Measurements from ENCODE around the gene SEPTIN5.
"Not testable (repeated sequence)": the region's sequence is repeated elsewhere in the genome, so short reads cannot be mapped to it uniquely, and the experiment has no call there.

SEPTIN5 gene

DNA sequence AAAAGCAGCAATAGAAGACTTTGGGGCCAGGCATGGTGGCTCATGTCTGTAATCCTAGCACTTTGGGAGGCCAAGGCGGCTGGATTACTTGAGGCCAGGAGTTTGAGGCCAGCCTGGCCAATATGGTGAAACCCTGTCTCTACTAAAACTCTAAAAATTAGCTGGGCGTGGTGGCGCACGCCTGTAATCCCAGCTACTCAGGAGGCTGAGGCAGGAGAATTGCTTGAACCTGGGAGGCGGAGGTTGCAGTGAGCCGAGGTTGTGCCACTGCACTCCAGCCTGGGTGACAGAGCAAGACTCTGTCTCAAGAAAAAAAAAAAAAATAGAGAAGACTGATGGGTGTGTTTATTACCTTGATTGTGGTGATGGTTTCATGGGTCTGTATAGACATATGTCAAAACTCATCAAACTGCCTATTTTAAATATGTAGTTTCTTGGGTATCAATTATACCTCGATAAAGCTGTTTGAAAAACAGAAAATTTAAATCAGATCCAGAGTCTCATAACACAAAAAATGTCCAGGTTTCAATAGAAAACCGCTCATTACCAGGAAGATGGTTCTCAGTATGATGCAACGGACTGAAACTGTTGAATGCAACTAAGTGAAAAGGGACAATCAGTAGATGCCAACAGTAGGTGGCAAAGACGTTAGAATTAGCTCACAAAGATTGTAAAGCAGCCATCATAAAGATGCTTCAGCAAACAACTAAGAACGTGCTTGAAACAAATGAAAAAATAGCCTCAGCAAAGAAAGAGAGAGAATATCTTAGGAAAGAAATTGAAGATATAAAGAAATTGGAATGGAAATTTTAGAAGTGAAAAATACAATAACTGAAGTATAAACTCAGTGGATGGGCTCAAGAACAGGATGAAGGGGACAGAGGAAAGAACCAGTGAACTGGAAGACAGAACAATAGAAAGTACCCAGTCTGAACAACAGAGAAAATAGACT, 33.1 kb upstream of the SEPTIN5 start:
- no peak for DNase-seq (ENCODE audit: low read depth)

DNA sequence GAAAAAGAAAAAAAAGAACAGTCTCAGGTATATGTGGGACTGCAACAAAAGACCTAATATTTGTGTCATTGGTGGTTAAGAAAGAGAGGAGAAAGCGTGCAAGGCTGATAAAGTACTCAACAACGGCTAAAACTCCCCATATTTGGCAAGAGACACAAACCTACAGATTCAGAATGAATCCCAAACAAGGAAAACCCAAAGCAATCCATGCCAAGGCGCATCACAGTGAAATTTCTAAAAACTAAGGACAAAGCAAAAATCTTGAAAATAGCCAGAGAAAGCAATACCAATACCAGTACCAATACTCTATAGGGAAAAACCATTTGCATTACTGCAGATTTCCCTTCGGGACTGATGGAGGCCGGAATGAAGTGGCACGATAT, 32.4 kb upstream of the SEPTIN5 start:
- no peak for DNase-seq (ENCODE audit: low read depth)

GRCh38 chr22:19686946-19687345, 27.4 kb upstream of the SEPTIN5 start:
- DNase-seq (ENCODE audit: low read depth): no peak

DNA sequence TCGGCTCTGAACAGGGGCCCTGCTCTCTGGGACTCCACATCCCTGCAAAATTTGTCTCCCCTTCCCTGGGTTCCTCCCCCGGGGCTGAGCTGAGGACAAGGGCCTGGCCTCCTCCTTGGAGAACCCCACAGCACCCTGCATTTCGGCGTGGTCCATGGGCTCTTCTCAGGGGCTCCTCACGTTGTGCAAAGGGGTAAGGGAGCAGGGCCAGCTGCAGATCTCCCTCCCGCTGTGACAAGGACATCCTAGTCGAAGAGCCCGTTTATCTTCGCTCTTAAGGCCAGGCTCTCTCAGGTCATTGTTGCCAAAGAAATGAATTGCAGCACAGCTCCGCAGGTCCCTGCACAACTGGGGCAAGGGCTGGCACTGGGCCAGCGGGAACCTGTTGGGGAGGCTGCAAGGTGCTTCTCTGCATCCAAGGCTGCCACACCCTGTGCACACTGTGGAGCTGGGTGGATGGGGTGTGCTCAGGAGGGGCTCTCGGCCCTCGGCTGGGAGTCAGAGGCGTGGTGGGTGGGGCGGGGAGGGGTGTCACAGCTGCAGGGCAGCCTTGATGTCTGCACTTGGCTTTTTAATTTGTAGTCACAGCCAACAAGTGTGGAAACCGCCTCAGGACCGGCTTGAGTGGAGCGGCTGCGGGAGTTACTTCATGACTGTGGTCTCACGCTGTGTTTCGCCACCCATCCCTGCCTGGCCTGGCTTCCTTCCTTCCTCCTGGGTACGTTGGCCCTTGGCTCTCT, 26.6 kb upstream of the SEPTIN5 start:
- no peak for DNase-seq (ENCODE audit: low read depth)

DNA sequence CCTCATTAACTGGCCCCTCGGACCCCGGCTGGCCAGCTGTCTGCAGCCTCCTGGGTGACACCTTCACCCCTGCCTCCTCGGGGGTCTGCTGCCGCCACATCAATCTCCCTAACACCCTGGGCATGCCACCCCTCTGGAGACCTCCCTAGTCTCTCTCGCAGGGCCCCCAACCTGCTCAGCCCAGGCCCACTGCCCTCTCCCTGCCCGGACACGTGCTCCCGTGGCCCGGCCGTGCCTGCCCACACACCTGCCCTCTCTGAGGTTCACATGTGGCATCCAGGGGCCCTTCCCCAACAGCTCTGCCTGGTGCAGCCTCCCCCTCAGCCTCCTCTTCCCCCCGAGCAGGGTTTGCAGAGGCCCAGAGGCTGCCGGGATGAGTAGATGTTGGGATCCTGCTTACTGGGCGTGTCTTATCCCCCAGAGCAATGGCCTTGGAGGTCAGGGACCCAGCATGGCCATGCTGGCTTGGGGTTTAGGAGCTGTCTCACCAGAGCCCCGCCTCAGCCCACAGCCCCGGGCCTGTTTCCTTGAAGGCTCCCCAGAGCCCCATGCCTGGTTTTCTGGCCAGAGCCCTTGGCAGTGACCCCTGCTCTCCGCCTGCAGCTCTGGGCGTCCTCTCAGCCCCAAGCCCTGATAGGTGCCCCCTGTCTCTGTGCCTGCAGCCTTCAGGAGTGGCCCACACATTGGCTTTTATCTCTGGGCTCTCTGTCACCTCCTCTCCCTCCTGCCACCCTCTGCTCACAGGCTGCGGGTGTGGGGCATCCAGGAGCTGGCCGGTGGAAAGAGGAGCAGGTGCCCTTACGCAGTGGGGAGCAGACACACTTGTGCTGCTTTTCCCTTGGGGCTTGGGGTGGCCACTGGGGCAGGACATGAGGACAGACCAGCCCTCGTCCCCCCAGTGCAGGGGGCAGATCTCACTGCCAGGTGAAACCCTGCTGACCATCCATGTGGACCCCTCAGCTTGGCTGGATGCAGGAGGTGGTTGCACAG, 25.7 kb upstream of the SEPTIN5 start:
- no peak for DNase-seq (ENCODE audit: low read depth)

DNA sequence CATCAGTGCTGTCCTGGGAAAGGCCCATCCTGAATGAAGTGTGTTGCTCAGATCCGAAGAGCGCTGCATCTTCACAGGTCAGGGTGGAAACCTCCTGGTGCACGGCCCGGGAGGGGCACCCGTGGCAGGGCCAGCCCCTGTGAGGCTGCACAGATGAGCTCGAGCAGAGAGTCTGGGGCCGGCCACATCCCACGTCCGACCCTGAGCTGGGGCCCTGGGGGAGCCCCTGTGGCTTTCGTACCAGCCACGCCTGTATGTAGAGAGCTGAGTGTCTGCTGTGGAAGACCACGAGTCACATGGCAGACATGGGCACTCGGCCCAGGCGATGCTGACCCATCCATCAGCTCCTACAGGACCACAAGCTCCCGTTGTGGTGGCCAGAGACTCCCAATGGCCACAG, 24.9 kb upstream of the SEPTIN5 start:
- no peak for DNase-seq (ENCODE audit: low read depth)

- no peak for DNase-seq (ENCODE audit: low read depth)
Measured at GRCh38 chr22:19691007-19691720, 23.1 kb upstream of the SEPTIN5 start.

DNA sequence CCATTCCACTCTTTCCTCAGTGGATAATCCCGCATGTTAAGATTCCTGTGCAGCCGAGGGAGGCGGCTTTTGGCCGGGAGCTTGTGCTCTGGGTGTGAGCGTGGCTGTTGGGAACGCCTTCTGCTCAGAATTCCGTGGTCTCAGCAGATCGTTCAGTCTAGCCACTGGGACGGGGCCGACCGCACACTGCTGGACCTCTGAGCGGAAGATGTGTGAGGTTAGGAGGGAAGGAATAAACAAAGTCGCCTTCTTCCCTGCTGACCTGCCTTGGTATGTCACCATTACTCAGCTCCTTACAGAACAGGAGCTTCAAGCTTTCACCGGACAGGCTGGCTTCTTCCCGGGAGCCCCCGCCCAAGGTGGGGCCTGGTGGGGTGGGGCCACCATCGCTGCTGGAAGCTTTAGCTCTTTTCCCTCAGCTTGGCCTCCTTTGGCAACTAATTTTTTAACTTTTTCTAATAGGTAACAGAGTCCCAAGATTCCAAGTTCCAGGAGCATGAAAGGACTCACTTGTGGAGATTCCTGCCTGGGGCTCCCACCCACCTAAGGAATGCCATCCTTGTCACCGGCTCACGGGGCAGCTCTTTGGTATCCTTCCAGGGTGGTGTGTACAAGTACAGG, 22.5 kb upstream of the SEPTIN5 start:
- DNase-seq (ENCODE audit: low read depth): no peak

GRCh38 chr22:19693581-19693980, 20.7 kb upstream of the SEPTIN5 start:
- DNase-seq (ENCODE audit: low read depth): no peak

DNA sequence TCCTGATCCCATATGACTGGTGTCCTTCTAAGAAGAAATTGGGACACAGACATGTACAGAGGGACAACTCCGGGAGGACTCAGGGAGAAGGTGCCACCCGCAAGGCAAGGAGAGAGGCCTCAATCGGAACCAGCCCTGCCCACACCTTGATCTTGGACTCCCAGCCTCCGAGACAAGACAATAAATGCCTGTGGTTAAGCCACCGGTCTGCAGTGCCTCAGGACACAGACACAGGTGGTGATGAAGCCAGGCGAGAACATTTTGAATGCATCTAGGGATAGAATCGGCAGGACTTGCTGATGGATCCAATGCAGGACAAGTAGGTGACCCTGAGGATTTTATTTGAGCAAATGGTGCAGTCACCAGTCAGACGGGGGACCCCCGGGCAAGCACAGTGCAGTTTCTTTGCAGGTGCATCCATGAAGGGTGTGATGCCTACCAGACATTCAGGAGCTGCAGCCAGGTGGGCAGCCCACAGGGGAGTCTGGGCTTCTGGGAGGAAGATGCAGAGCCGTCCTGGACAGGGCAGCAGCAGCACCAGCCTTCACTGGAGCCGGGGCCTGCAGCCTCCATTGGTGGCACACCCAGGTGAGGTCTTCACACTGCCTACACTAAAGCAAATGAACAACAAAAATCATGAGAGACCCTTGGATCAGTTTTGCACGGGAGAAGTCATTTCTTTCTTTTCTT, 20.2 kb upstream of the SEPTIN5 start:
- DNase-seq (ENCODE audit: low read depth): no peak

DNA sequence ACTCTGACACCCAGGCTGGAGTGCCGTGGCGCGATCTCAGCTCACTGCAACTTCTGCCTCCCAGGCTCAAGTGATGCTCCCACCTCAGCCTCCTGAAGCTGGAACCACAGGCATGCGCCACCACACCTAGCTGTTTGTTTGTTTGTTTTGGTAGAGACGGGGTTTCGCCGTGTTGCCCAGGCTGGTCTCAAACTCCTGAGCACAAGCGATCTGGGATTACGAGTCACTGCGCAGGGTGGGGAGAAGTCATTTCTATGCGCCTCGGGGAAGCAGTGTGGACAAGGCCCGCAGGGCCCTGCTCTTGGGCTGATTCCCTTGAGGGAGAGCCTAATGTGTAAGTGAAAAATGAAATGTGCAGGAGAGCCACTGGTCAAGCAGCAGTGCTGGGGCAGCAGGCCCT, 19.6 kb upstream of the SEPTIN5 start:
- no peak for DNase-seq (ENCODE audit: low read depth)

DNA sequence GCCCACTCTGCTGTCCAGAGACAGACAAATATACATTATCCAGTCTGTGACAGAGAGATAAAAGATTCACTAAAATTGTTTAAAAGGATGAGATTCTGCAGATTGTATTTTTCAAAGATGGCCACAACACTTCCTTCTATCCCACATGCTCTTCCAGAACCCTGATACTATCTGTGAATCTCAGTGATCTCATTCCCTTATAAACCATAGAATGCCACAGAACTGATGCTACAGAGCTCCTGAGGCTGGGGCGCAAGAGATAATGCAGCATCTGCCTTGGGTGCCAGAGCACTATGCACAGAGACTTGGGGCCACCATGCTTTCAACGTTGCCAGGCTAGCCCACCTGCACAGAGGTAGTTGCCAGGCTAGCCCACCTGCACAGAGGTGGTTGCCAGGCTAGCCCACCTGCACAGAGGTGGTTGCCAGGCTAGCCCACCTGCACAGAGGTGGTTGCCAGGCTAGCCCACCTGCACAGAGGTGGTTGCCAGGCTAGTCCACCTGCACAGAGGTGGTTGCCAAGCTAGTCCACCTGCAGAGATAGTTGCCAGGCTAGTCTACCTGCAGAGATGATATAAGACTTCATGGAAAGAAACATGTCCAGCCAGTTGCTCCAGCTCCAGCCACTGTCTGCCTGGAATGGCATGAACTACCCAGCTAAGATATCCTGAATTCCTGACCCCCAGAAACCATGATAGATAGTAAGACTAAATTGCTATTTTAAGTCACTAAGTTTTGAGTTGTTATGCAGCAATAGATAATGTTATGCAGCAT, 17.6 kb upstream of the SEPTIN5 start:
- DNase-seq (ENCODE audit: low read depth): no peak

DNA sequence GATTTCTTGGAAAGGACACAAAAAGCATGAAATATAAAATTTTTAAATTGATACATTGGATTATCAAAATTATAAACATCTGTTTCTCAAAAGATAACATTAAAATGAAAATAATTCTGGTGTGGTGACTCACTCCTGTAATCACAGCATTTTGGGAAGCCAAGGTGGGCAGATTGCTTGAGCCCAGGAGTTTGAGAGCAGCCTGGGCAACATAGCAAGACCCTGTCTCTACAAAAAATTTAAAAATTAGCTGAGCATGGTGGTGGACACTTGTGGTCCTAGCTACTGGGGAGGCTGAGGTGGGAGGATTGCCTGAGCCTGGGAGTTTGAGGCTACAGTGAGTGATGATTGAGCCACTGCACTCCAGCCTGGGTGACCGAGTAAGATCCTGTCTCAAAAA, 16.4 kb upstream of the SEPTIN5 start:
- DNase-seq (ENCODE audit: low read depth): not testable (repeated sequence)

- DNase-seq (ENCODE audit: low read depth): no peak
Measured at GRCh38 chr22:19700790-19701419, 13.4 kb upstream of the SEPTIN5 start.

GRCh38 chr22:19701420-19702145, 12.7 kb upstream of the SEPTIN5 start:
- no peak for DNase-seq (ENCODE audit: low read depth)

DNA sequence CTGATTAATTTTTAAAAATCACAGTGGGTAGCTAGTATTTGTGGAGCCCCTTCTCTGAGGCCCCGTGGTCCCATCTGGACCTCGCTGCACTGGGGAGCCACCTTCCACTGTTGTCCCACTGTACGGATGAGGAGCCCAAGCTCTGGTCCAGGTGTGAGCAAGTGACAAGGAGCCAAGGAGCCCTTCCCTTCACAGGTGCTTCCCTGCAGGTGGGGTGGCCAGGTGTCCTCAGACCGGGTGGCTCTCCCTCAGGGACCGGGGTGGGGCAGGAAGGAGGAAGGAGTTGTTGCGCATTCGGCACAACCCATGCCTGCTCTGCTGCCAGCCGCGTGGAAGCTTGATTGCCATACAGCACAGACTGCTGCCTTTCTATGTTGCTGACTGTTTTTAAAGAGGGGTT, 10.4 kb upstream of the SEPTIN5 start:
- no peak for DNase-seq (ENCODE audit: low read depth)

GRCh38 chr22:19704355-19705015, 9.8 kb upstream of the SEPTIN5 start:
- no peak for DNase-seq (ENCODE audit: low read depth)
